ENCODE results near the gene TGFBR2.
A peak's percentile ranks its signal among the peaks of the same experiment; 100 is the strongest.

Gene TGFBR2

DNA sequence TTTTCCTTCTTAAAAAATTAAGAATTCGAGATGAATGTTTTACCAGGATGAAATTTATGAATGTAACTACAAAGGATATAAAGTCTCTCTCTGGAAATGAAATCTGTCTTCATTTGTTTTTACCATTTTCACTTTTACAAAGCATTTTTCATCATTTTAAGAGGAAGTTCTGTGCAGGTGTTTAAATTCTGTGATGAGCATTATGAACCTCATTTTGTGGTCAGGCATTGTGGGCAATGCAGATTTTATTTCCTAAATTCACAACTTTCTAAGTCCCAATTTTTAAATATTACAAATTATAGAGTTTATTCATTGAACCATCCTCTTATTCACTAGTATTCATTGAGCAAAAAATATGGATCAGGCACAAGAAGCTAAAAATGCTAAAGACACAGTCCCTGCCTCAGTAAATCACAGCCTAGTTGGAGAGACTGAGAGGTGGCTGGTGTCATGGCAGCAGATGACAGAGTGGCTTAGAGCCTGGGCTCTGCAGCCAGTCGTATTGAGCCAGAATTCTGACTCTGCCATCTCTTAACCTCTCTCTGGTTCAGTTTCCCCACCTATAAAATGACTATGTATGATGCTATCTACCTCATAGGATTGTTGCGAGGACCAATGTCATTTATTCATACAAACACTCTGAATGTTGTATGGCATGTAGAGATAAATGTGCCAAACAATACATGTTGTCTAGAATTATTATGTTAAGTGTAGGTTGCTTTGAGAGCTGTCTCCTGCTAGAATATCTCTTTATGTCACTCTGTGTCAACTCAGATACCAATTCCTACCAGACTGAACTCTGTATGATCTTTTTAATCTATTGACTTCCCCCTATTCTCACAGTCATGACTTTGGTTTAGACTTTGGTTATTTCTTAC lies 7.5 kb upstream of the TGFBR2 start:
- in situ Hi-C loops (cut with MboI; ENCODE audit: low sequenced_read_pairs, unreplicated experiment), result no loop called here
- no peak for DNase-seq (ENCODE audit: low spot score)
- no peak for TF ChIP-seq CTCF (IDR thresholded peaks at IDR 0.05; ENCODE audit: borderline replicate concordance, control extremely low read depth, extremely low read depth, insufficient read depth, missing control alignments)

DNA sequence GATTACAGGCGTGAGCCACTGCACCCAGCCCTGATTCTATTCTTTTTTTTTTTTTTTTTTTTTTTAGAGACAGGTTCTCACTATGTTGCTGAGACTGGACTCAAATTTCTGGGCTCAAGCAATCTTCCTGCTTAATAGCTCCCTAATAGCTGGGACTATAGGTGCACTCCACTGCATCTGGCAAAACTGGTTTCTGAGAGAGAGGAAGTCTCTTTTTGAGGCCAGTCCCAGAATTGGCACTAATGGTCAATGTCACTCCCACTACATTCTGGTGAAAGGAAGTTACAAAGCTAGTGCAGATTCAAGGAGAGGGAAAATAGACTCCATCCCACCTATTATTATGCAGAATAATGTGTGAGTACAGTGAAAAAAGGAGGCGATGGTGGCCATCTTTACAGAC lies 5.8 kb upstream of the TGFBR2 start:
- no peak for TF ChIP-seq CTCF (IDR thresholded peaks at IDR 0.05; ENCODE audit: borderline replicate concordance, control extremely low read depth, extremely low read depth, insufficient read depth, missing control alignments)
- in situ Hi-C loops (cut with MboI; ENCODE audit: low sequenced_read_pairs, unreplicated experiment), result no loop called here
- DNase-seq (ENCODE audit: low spot score), result no peak

DNA sequence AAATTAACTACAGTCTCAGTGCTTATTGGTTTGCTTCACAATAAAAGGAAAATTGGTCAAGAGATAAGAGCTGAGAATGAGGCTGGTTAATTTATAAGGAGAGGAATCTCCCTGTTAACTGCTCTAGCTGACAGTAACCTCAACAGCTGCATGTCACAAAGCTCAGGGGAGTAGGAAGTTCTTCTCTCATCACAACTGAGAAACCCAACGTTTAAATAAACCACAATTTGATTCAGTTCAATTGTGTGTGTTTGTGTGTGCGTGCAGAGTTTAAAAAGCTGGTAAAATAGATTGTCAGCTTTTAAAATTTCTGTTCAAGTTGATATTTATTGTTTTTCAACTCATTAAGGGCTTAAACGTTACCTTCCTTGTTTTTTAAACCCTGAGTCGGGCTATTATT lies 3.5 kb upstream of the TGFBR2 start:
- in situ Hi-C loops (cut with MboI; ENCODE audit: low sequenced_read_pairs, unreplicated experiment), result no loop called here
- TF ChIP-seq CTCF (IDR thresholded peaks at IDR 0.05; ENCODE audit: borderline replicate concordance, control extremely low read depth, extremely low read depth, insufficient read depth, missing control alignments), result no peak
- peak; percentile 16 for DNase-seq (ENCODE audit: low spot score)

DNA sequence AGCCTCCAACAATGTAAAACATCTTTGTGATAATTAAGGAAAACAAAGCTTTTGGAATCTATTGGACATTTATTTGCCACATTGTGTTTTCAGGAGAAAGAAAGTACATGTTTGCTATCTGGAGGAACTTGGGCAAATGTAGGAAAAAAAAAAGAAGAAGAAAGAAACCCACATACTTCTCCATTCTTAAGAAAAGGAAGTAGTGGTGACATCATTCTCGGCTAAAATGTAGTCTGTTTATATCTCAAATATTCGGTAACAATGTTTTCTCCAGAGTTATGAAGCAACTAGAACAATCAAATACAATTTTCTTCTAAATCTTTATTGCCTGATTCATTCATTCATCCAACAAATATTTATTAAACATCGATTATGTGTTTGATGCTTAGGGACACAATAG lies 2.3 kb upstream of the TGFBR2 start:
- DNase-seq (ENCODE audit: low spot score), result no peak
- in situ Hi-C loops (cut with MboI; ENCODE audit: low sequenced_read_pairs, unreplicated experiment), result no loop called here
- no peak for TF ChIP-seq CTCF (IDR thresholded peaks at IDR 0.05; ENCODE audit: borderline replicate concordance, control extremely low read depth, extremely low read depth, insufficient read depth, missing control alignments)

- TF ChIP-seq CTCF (IDR thresholded peaks at IDR 0.05; ENCODE audit: borderline replicate concordance, control extremely low read depth, extremely low read depth, insufficient read depth, missing control alignments), result no peak
- in situ Hi-C loops (cut with MboI; ENCODE audit: low sequenced_read_pairs, unreplicated experiment), result no loop called here
- DNase-seq (ENCODE audit: low spot score), result no peak
Measured at GRCh38 chr3:30604558-30604957, 1.8 kb upstream of the TGFBR2 start.

DNA sequence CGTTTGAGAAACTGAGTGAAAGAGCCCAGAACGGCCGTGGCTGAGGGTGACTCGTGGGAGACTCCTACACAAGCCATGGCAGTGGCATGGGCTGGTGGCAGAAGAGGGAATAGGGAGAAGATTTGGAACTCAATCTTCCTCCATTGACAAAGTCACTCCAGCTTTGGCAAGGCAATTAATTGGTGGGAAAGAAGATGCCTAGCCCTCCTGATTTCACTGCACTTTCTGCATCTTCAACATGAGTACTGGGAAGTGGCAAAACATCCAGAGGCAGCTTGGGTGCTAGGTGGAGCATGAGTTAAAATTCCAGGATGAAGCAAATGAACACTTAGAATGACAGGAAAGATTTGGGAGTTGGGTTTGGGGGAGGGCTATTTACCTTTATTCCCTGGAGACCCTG lies 1.4 kb upstream of the TGFBR2 start:
- TF ChIP-seq CTCF (IDR thresholded peaks at IDR 0.05; ENCODE audit: borderline replicate concordance, control extremely low read depth, extremely low read depth, insufficient read depth, missing control alignments), result no peak
- in situ Hi-C loops (cut with MboI; ENCODE audit: low sequenced_read_pairs, unreplicated experiment), result no loop called here
- DNase-seq (ENCODE audit: low spot score), result no peak

All from GM13976 (cell line).